A549 (cell line): Measurements from ENCODE around the gene ARHGAP27. TPM values are rescaled to one million over a fixed set of nuclear protein-coding genes. Genes with fewer than 3 reads are reported as not detected.

Source experiments
- ATAC-seq, 2 experiments: fragments of 200-7000 bp in 1 of 2; fragments of >200 bp in 1 of 2; cut with Nextera tagmentation in 1 of 2; cut with Tn5 transposase in 1 of 2; 3 replicates each; pipeline versions ENCODE4 v1.8.0 to v1.9.1; 2018 to 2020; ENCODE audit warnings: mild to moderate bottlenecking in 1 of 2, moderate library complexity in 1 of 2
- CTCF ChIA-PET: fragments of 300-600 bp; sonication (Branson Sonifier 250); formaldehyde crosslinking; extraction: SDS; loops from one replicate; lab custom pipeline; 2021; ENCODE audit warnings: antibody characterized with exemption, inconsistent platforms; lab: Yijun Ruan, JAX
- POLR2A ChIA-PET: fragments of 350-600 bp; formaldehyde crosslinking; extraction: SDS; loops from one replicate; lab custom pipeline; 2021; ENCODE audit warnings: antibody characterized with exemption, inconsistent platforms; lab: Yijun Ruan, JAX
- DNase-seq, 2 experiments: peaks; one replicate each; pipeline versions ENCODE4 v3.0.0 to v3.0.0-alpha.2; 2011 to 2016; ENCODE audit warnings: low read depth in 1 of 2, low spot score in 1 of 2
- FAIRE-seq: peaks from 2 replicates; lab custom pipeline; 2011; peaks lifted over from hg19 to GRCh38; lab: Jason Lieb, UNC
- H3K27ac ChIP-seq, 2 experiments: fragments of >200 bp; sonication (Bioruptor Twin); formaldehyde crosslinking; 3 replicates each; pipeline ENCODE4 v1.5.1; 2016 to 2017
- H3K4me1 ChIP-seq: fragments of >200 bp; sonication (Bioruptor Twin); formaldehyde crosslinking; 3 replicates; pipeline ENCODE4 v1.6.1; 2016
- H3K4me2 ChIP-seq: fragments of >200 bp; sonication (Bioruptor Twin); formaldehyde crosslinking; 3 replicates; pipeline ENCODE4 v1.6.1; 2016
- H3K4me3 ChIP-seq: fragments of >200 bp; sonication (Bioruptor Twin); formaldehyde crosslinking; 3 replicates; pipeline ENCODE4 v1.5.1; 2016
- H3K9me3 ChIP-seq: fragments of >200 bp; sonication (Bioruptor Twin); formaldehyde crosslinking; 3 replicates; pipeline ENCODE4 v1.6.1; 2016
- ATOH8 ChIP-seq: fragments of 250-450 bp; sonication (Bioruptor Pico); IDR thresholded peaks from 2 replicates; pipeline ENCODE4 v1.5.0; 2020; ENCODE audit warnings: low read depth, mild to moderate bottlenecking, moderate library complexity
- CBX8 ChIP-seq: fragments of 200-600 bp; sonication (generic); IDR thresholded peaks from 2 replicates; pipeline ENCODE4 v1.6.1; 2016
- CHD4 ChIP-seq: fragments of 200-600 bp; sonication (generic); IDR thresholded peaks from 2 replicates; pipeline ENCODE4 v1.6.1; 2016; ENCODE audit warnings: antibody characterized with exemption, mild to moderate bottlenecking, borderline replicate concordance
- EHMT2 ChIP-seq: fragments of 200-600 bp; sonication (generic); IDR thresholded peaks from 2 replicates; pipeline ENCODE4 v1.6.1; 2016; ENCODE audit warnings: antibody characterized with exemption, low read depth, mild to moderate bottlenecking, moderate library complexity
- ELK1 ChIP-seq: fragments of 150-350 bp; IDR thresholded peaks from 2 replicates; pipeline ENCODE4 v1.6.1; 2014; ENCODE audit warnings: low read depth, mild to moderate bottlenecking, low read length
- HOXA7 ChIP-seq: fragments of 250-450 bp; sonication (Bioruptor Pico); IDR thresholded peaks from 2 replicates; pipeline ENCODE4 v1.5.0; 2020; ENCODE audit warnings: mild to moderate bottlenecking, moderate library complexity
- HOXB13 ChIP-seq: fragments of 250-450 bp; sonication (Bioruptor Pico); IDR thresholded peaks from 2 replicates; pipeline ENCODE4 v1.5.0; 2020; ENCODE audit warnings: low read depth, mild to moderate bottlenecking, moderate library complexity
- HOXB5 ChIP-seq: fragments of 250-450 bp; sonication (Bioruptor Pico); IDR thresholded peaks from 2 replicates; pipeline ENCODE4 v1.5.0; 2020; ENCODE audit warnings: mild to moderate bottlenecking, moderate library complexity
- KDM1A ChIP-seq: fragments of 200-600 bp; sonication (generic); IDR thresholded peaks from 2 replicates; pipeline ENCODE4 v1.6.1; 2016; ENCODE audit warnings: low read depth, mild to moderate bottlenecking
- KDM5A ChIP-seq: fragments of 200-600 bp; sonication (generic); IDR thresholded peaks from 2 replicates; pipeline ENCODE4 v1.6.1; 2016; ENCODE audit warnings: antibody characterized with exemption, mild to moderate bottlenecking
- MAFK ChIP-seq: fragments of 450-650 bp; IDR thresholded peaks from 2 replicates; pipeline ENCODE4 v1.6.1; 2014; ENCODE audit not compliant: partially characterized antibody
- MAX ChIP-seq: IDR thresholded peaks from 2 replicates; pipeline ENCODE4 v1.6.1; 2012
- MYC ChIP-seq: IDR thresholded peaks from 2 replicates; pipeline ENCODE4 v1.6.1; 2012; ENCODE audit warnings: mild to moderate bottlenecking, inconsistent platforms, low read length, improper control_type of control experiment, borderline replicate concordance
- NPAS2 ChIP-seq: fragments of 250-450 bp; sonication (Bioruptor Pico); IDR thresholded peaks from 2 replicates; pipeline ENCODE4 v1.8.0; 2022; ENCODE audit warnings: mild to moderate bottlenecking, moderate library complexity, borderline replicate concordance
- RCOR1 ChIP-seq: fragments of 150-350 bp; IDR thresholded peaks from 2 replicates; pipeline ENCODE4 v1.6.1; 2014; ENCODE audit warnings: antibody characterized with exemption, low read length, low read depth
- RNF2 ChIP-seq: fragments of 200-600 bp; sonication (generic); IDR thresholded peaks from 2 replicates; pipeline ENCODE4 v1.6.1; 2016; ENCODE audit warnings: low read depth, mild to moderate bottlenecking, antibody characterized with exemption, moderate library complexity, borderline replicate concordance
- SMC3 ChIP-seq: fragments of >200 bp; sonication (Bioruptor Twin); formaldehyde crosslinking; IDR thresholded peaks from 3 replicates; pipeline ENCODE4 v1.6.1; 2018; ENCODE audit warnings: inconsistent platforms
- USF2 ChIP-seq: fragments of 450-650 bp; IDR thresholded peaks from 2 replicates; pipeline ENCODE4 v1.6.1; 2014; ENCODE audit warnings: antibody characterized with exemption
- ZFP36 ChIP-seq: fragments of 450-650 bp; IDR thresholded peaks from 2 replicates; pipeline ENCODE4 v1.6.1; 2014; ENCODE audit warnings: borderline replicate concordance; ENCODE audit not compliant: partially characterized antibody
- ZNF302 ChIP-seq: fragments of 250-450 bp; sonication (Bioruptor Pico); IDR thresholded peaks from 2 replicates; pipeline ENCODE4 v1.9.0; 2021; ENCODE audit warnings: inconsistent platforms, mild to moderate bottlenecking, moderate library complexity
- ZSCAN20 ChIP-seq: fragments of 250-450 bp; sonication (Bioruptor Pico); IDR thresholded peaks from 2 replicates; pipeline ENCODE4 v1.8.0; 2022; ENCODE audit warnings: mild to moderate bottlenecking, moderate library complexity
- WGBS: methylation state at CpG from one replicate; pipeline ENCODE4 v1.1.6; 2017; ENCODE audit errors: missing lambda C conversion rate; 5-methylcytosine and 5-hydroxymethylcytosine counted together
- polyA plus RNA-seq, 4 experiments: library from polyadenylated mRNA; depleted of rRNA in 3 of 4; stranded (reverse); fragments of >200 nt; fragmentation: RNase III in 1 of 4; extraction: RNeasy Plus Mini Kit Qiagen cat#74134 plus additional on column Dnase treatment in 1 of 4; gene quantifications; 2 replicates in 3 of 4; 3 replicates in 1 of 4; pipeline ENCODE4 v1.2.3, GENCODE V29; 2011 to 2017

ARHGAP27 gene
- polyA plus RNA-seq, 2 of the 4 experiments (the other 2 are of a cell fraction), result 10.0 to 16.4 TPM

- no peak for TF ChIP-seq ELK1
- TF ChIP-seq HOXA7, result no peak
- no peak for TF ChIP-seq KDM1A
- TF ChIP-seq ZSCAN20 (CRISPR knock-in tag), result no peak
- no peak for TF ChIP-seq HOXB13 (CRISPR knock-in tag)
- TF ChIP-seq MAX, result no peak
- TF ChIP-seq SMC3, result no peak
- no peak for TF ChIP-seq NPAS2 (CRISPR knock-in tag)
- no peak for TF ChIP-seq EHMT2
- no peak for TF ChIP-seq HOXB5 (CRISPR knock-in tag)
- TF ChIP-seq MAFK, result no peak
- TF ChIP-seq, all 56 proteins: peak for 0
- ATAC-seq (no peak), DNase-seq (no peak), FAIRE-seq (no peak)
- ChIA-PET POLR2A (interaction anchor here (1.0 kb wide), 1 partner anchor 228 kb away, joined by 8 read pairs; the partner anchor contains the start of gene HEXIM1), CTCF (interaction anchor here (0.7 to 18.2 kb wide), 13 partner anchors 15 to 241 kb away, joined by 3 to 294 read pairs (median 6); partner anchors contain the start of genes ACBD4 and MAP3K14)
- H3K27ac ChIP-seq, result peak overlapping the region; percentile 95 to 97
- no peak overlapping the region for H3K4me3 ChIP-seq
- no peak overlapping the region for H3K4me2 ChIP-seq
- 86% methylated on average over 9 of the region's 9 CpGs for WGBS
- peaks cover 65% of the 10 kb centered on the region for H3K4me1 ChIP-seq
- H3K9me3 ChIP-seq, result no peaks in the 10 kb centered on the region
Observed at GRCh38 chr17:45376171-45377005, 56.3 kb downstream of the ARHGAP27 start.

- H3K27ac ChIP-seq, result peak overlapping the region; percentile 95 to 97
- H3K4me3 ChIP-seq, result no peak overlapping the region
- H3K4me1 ChIP-seq, result peaks cover 76% of the 10 kb centered on the region
- no peak for FAIRE-seq
- DNase-seq, result no peak
- ChIA-PET CTCF (interaction anchor here (1.2 to 18.2 kb wide), 14 partner anchors 17 to 155 kb away, joined by 3 to 294 read pairs (median 6); partner anchors contain the start of gene MAP3K14), POLR2A (interaction anchor here (0.6 to 5.6 kb wide), 3 partner anchors 13 to 77 kb away, joined by 3 to 105 read pairs (median 3); partner anchors contain the start of gene MAP3K14)
- TF ChIP-seq MYC, result no peak
- no peak for TF ChIP-seq RNF2
- no peak for TF ChIP-seq USF2
- no peak for TF ChIP-seq RCOR1
- no peak overlapping the region for H3K4me2 ChIP-seq
- 87% methylated on average over 6 of the region's 6 CpGs for WGBS
- no peaks in the 10 kb centered on the region for H3K9me3 ChIP-seq
- ATAC-seq, result no peak
Observed at GRCh38 chr17:45374501-45374900, 58.2 kb downstream of the ARHGAP27 start.

- Histone ChIP-seq H3K4me2 (peak overlapping the region; percentile 56), H3K4me3 (no peak overlapping the region), H3K9me3 (no peaks in the 10 kb centered on the region), H3K27ac (peak overlapping the region; percentile 95 to 97), H3K4me1 (peaks cover 81% of the 10 kb centered on the region)
- ATAC-seq (peak; percentile 2 to 9; a peak in 3 of 6 replicates), FAIRE-seq (peak; percentile 59), DNase-seq (peak; percentile 47 to 50)
- ChIA-PET CTCF (interaction anchor here (0.6 to 18.2 kb wide), 23 partner anchors 9 to 502 kb away, joined by 3 to 294 read pairs (median 6); partner anchors contain the start of gene MAP3K14), POLR2A (interaction anchor here (0.5 to 5.6 kb wide), 19 partner anchors 10 to 223 kb away, joined by 3 to 105 read pairs (median 5); partner anchors contain the start of genes HEXIM1 and MAP3K14)
- peak; percentile 70 for TF ChIP-seq HOXB13 (CRISPR knock-in tag)
- peak; percentile 32 for TF ChIP-seq ZFP36
- TF ChIP-seq ATOH8 (CRISPR knock-in tag), result peak; percentile 70; the same call in 1 of the 2 replicates
- no peak for TF ChIP-seq CBX8
- TF ChIP-seq KDM1A, result peak; percentile 29; the same call in 1 of the 2 replicates
- TF ChIP-seq KDM5A, result no peak
- TF ChIP-seq CHD4, result peak; percentile 20; the same call in 1 of the 2 replicates
- TF ChIP-seq ZNF302 (CRISPR knock-in tag), result peak; percentile 59; the same call in 1 of the 2 replicates
- WGBS, result 34% methylated on average over 8 of the region's 8 CpGs
Observed at GRCh38 chr17:45372325-45372869, 60.3 kb downstream of the ARHGAP27 start.
